SIG-M5 treated with dmso at 0.1 percent for 504 hours (cell line): ENCODE data around the gene CIROP.

Source experiments
- DNase-seq: peaks from one replicate; lab custom pipeline; 2025; ENCODE audit not compliant: unreplicated experiment; lab: John Stamatoyannopoulos, UW

Gene CIROP

DNA sequence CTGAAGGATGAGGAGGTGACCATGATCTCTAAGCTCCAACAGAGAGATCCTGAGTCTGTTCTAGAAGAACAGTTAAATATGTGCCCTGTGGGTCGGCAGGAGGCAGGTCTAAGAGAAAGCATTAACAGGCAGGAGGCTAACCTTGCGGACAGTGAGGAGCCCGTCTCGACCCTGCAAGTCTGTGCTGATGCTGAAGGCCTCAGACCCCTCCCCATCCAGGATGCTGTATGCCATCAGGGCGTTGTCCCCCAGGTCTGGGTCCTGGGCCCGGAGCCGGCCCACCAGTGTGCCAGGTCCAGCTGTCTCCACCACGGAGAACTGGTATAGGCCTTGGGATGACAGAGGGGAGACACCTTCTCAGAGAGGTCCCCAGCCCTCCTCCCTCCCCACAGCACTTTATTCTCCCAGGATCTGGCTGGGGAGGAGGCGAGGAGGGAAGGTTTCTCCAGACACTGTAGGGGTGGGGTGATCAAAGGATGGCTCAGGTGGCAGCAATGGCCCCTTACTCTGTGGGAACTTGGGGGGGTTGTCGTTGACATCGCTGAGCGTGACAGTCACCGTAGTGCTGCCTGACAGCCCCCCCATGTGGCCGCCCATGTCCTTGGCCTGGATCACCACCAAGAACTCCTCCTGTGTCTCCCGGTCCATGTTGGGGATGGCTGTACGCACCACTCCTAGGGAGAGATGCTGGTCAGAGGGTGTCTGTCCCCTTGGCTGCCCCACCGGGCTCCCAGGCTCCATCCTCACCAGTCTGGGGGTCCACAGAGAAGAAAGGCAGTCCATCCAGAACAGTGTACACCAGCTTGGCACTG lies 50.6 kb downstream of the CIROP start:
- no peak for DNase-seq

DNA sequence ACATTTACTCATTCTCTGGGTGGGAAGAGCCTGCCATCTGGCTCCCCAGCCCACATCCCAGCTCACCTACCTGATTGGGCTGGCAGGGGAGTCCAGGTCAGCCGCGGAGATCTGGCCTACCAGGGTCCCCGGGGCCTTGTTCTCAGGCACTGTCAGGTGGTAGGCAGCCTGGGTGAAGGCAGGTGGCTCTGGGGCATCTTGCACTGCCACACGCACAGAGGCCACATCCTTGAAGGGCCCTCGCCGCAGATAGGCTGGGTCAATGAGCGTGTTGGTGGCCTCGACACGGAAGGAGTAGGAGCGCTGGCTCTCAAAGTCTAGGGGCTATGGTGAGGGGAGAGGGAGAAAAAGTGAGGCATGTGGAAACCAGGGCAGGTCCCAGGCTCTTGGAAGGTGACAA lies 51.4 kb downstream of the CIROP start:
- DNase-seq, result no peak

DNA sequence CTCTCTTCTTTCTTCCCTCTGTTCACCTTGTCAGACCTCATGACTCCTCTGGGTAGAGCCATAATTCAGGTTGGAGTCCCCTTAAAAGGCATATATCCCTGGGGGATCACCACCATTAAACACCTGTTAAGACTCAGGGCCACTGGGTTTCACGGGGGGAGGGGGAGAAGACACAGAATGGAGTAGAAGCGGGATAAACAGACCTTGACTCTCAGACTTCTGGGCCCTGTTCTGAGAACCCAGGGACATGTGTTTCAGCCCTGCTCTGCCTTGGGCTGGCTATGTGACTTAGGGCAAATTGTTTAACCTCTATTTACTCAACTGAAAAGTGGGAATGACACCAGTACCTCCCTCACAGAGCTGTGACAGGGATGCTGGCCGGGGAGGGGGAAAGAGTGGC lies 52.1 kb downstream of the CIROP start:
- DNase-seq, result no peak

DNA sequence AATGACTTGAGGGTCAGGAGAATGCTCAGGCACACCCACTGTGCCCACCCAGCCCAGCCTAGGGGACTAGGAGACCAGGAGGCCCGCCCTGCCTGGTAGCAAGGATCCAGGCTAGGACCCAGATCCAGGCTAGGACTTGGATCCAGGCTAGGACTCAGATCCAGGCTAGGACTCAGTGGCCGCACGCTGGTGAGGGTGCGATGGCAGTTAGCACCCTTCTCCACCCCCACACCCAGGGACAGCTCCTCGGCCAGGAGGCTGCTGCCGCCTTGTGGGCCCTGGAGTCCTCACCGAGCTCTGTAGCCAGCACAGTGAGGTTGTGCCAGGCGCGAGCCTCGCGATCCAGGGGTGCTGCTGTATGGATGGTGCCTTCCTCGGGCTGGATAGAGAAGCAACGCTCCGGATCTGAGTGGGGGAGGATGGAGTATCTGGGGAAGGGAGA lies 52.6 kb downstream of the CIROP start:
- no peak for DNase-seq

DNA sequence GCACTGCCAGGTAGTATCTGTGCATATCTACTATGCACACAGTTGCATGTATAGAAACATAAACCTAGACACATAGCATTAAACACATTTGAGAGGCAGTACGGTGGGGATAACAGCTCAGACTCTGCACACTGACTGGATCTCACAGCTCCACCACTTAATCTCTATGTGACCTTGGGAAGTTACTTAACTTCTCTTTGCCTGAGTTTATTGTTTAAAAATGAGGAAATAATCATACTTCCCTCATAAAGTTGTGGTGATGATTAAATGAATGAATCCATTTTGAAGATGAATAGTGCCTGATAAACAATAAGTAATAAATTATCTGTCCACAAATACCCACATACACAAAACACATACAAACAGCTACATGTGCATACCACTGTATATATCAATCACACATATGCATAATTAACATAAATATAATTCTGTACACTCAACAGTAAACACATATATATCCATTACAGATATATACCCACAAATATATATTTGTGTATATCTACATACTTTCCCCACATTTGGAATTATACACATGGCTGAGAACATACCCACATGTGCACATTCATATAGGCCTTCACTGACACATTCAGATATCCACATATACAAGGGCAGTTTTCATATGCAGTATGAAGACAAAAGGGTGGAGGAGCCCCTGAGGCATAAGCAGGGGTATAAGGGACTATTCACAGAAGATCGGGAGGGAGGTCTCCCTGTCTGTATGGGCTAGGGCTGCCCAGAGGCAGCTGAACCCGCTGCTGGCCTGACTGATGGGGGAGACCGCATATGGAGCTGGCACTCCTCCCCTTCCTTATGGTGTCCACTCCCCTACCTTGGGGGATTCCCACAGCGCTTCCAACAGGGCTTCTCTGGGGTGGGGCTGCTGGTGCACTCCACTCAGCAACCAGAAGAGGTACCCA lies 53.4 kb downstream of the CIROP start:
- no peak for DNase-seq
